HUES48 (cell line): Measurements from ENCODE around the gene ANKMY2.

ENCODE experiments used
- H3K27ac ChIP-seq: one replicate; pipeline ENCODE4 v1.7.0; 2013; ENCODE audit warnings: low read depth, low read length, inconsistent platforms
- H3K27me3 ChIP-seq: 2 replicates; pipeline ENCODE4 v1.6.1; 2013; ENCODE audit warnings: mild to moderate bottlenecking, low read length; ENCODE audit not compliant: control insufficient read depth, insufficient read depth
- H3K36me3 ChIP-seq: 2 replicates; pipeline ENCODE4 v1.6.1; 2013; ENCODE audit warnings: low read length; ENCODE audit not compliant: control insufficient read depth, insufficient read depth
- H3K4me1 ChIP-seq: 2 replicates; pipeline ENCODE4 v1.6.1; 2013; ENCODE audit warnings: mild to moderate bottlenecking, low read length; ENCODE audit not compliant: control insufficient read depth, insufficient read depth
- H3K4me3 ChIP-seq: 2 replicates; pipeline ENCODE4 v1.5.1; 2013; ENCODE audit warnings: mild to moderate bottlenecking, low read depth, low read length
- H3K9ac ChIP-seq: 2 replicates; pipeline ENCODE4 v1.6.1; 2013; ENCODE audit warnings: mild to moderate bottlenecking, low read depth, low read length, moderate library complexity
- H3K9me3 ChIP-seq: 2 replicates; pipeline ENCODE4 v1.6.1; 2013; ENCODE audit warnings: low read length; ENCODE audit not compliant: control insufficient read depth, insufficient read depth

ANKMY2 gene

GRCh38 chr7:16594676-16595075, 50.9 kb downstream of the ANKMY2 start:
- H3K27ac ChIP-seq: no peak overlapping the region
- no peak overlapping the region for H3K9ac ChIP-seq
- peaks cover 10% of the 10 kb centered on the region; the same call in 1 of the 2 replicates for H3K4me1 ChIP-seq
- no peaks in the 10 kb centered on the region for H3K27me3 ChIP-seq
- H3K4me3 ChIP-seq: no peak overlapping the region
- H3K36me3 ChIP-seq: no peaks in the 10 kb centered on the region
- no peaks in the 10 kb centered on the region for H3K9me3 ChIP-seq

- Histone ChIP-seq H3K27ac (no peak overlapping the region), H3K9ac (no peak overlapping the region), H3K36me3 (no peaks in the 10 kb centered on the region), H3K4me3 (no peak overlapping the region), H3K4me1 (peaks cover 10% of the 10 kb centered on the region; the same call in 1 of the 2 replicates), H3K27me3 (no peaks in the 10 kb centered on the region), H3K9me3 (no peaks in the 10 kb centered on the region)
Measured at GRCh38 chr7:16594061-16594460, 51.5 kb downstream of the ANKMY2 start.

- Histone ChIP-seq H3K36me3 (no peaks in the 10 kb centered on the region), H3K27me3 (no peaks in the 10 kb centered on the region), H3K4me3 (no peak overlapping the region), H3K9me3 (no peaks in the 10 kb centered on the region), H3K9ac (no peak overlapping the region), H3K27ac (no peak overlapping the region), H3K4me1 (0 out of 2 replicates have a peak, but pooled peaks cover 5% of the 10 kb centered on the region)
Measured at GRCh38 chr7:16592395-16592794, 53.2 kb downstream of the ANKMY2 start.

- Histone ChIP-seq H3K9me3 (no peaks in the 10 kb centered on the region), H3K27ac (no peak overlapping the region), H3K9ac (no peak overlapping the region), H3K36me3 (no peaks in the 10 kb centered on the region), H3K4me3 (no peak overlapping the region), H3K4me1 (0 out of 2 replicates have a peak, but pooled peaks cover 5% of the 10 kb centered on the region), H3K27me3 (no peaks in the 10 kb centered on the region)
Measured at GRCh38 chr7:16590424-16590823, 55.1 kb downstream of the ANKMY2 start.

- Histone ChIP-seq H3K9me3 (no peaks in the 10 kb centered on the region), H3K27me3 (no peaks in the 10 kb centered on the region), H3K27ac (no peak overlapping the region), H3K9ac (no peak overlapping the region), H3K4me3 (no peak overlapping the region), H3K36me3 (no peaks in the 10 kb centered on the region), H3K4me1 (0 out of 2 replicates have a peak, but pooled peaks cover 5% of the 10 kb centered on the region)
Measured at GRCh38 chr7:16589881-16590280, 55.7 kb downstream of the ANKMY2 start.

- Histone ChIP-seq H3K36me3 (no peaks in the 10 kb centered on the region), H3K27ac (no peak overlapping the region), H3K4me3 (no peak overlapping the region), H3K4me1 (0 out of 2 replicates have a peak, but pooled peaks cover 5% of the 10 kb centered on the region), H3K9ac (no peak overlapping the region), H3K9me3 (no peaks in the 10 kb centered on the region), H3K27me3 (no peaks in the 10 kb centered on the region)
Measured at GRCh38 chr7:16587790-16588189, 57.8 kb downstream of the ANKMY2 start.

GRCh38 chr7:16587129-16587528, 58.4 kb downstream of the ANKMY2 start:
- no peak overlapping the region for H3K4me3 ChIP-seq
- H3K4me1 ChIP-seq: 0 out of 2 replicates have a peak, but pooled peaks cover 5% of the 10 kb centered on the region
- H3K9ac ChIP-seq: no peak overlapping the region
- H3K36me3 ChIP-seq: no peaks in the 10 kb centered on the region
- no peak overlapping the region for H3K27ac ChIP-seq
- H3K9me3 ChIP-seq: no peaks in the 10 kb centered on the region
- no peaks in the 10 kb centered on the region for H3K27me3 ChIP-seq

GRCh38 chr7:16586081-16586874, 59.3 kb downstream of the ANKMY2 start:
- Histone ChIP-seq H3K9me3 (no peaks in the 10 kb centered on the region), H3K4me3 (no peak overlapping the region), H3K4me1 (0 out of 2 replicates have a peak, but pooled peaks cover 5% of the 10 kb centered on the region), H3K36me3 (no peaks in the 10 kb centered on the region), H3K27me3 (no peaks in the 10 kb centered on the region), H3K9ac (no peak overlapping the region), H3K27ac (no peak overlapping the region)

GRCh38 chr7:16585540-16585939, 60.0 kb downstream of the ANKMY2 start:
- H3K9ac ChIP-seq: no peak overlapping the region
- H3K9me3 ChIP-seq: no peaks in the 10 kb centered on the region
- no peak overlapping the region for H3K27ac ChIP-seq
- H3K27me3 ChIP-seq: no peaks in the 10 kb centered on the region
- no peak overlapping the region for H3K4me3 ChIP-seq
- no peaks in the 10 kb centered on the region for H3K36me3 ChIP-seq
- H3K4me1 ChIP-seq: 0 out of 2 replicates have a peak, but pooled peaks cover 5% of the 10 kb centered on the region

- H3K9ac ChIP-seq: no peak overlapping the region
- no peaks in the 10 kb centered on the region for H3K27me3 ChIP-seq
- H3K36me3 ChIP-seq: no peaks in the 10 kb centered on the region
- H3K9me3 ChIP-seq: no peaks in the 10 kb centered on the region
- H3K4me3 ChIP-seq: no peak overlapping the region
- no peak overlapping the region for H3K27ac ChIP-seq
- 0 out of 2 replicates have a peak, but pooled peaks cover 5% of the 10 kb centered on the region for H3K4me1 ChIP-seq
Measured at GRCh38 chr7:16583834-16584233, 61.7 kb downstream of the ANKMY2 start.

GRCh38 chr7:16581286-16581685, 64.3 kb downstream of the ANKMY2 start:
- Histone ChIP-seq H3K9me3 (no peaks in the 10 kb centered on the region), H3K4me3 (no peak overlapping the region), H3K9ac (no peak overlapping the region), H3K4me1 (no peaks in the 10 kb centered on the region), H3K36me3 (no peaks in the 10 kb centered on the region), H3K27ac (no peak overlapping the region), H3K27me3 (no peaks in the 10 kb centered on the region)
